ENCODE measurements around the gene NADK.
"Not testable (repeated sequence)": the region's sequence is repeated elsewhere in the genome, so short reads cannot be mapped to it uniquely, and the experiment has no call there.

The NADK gene

DNA sequence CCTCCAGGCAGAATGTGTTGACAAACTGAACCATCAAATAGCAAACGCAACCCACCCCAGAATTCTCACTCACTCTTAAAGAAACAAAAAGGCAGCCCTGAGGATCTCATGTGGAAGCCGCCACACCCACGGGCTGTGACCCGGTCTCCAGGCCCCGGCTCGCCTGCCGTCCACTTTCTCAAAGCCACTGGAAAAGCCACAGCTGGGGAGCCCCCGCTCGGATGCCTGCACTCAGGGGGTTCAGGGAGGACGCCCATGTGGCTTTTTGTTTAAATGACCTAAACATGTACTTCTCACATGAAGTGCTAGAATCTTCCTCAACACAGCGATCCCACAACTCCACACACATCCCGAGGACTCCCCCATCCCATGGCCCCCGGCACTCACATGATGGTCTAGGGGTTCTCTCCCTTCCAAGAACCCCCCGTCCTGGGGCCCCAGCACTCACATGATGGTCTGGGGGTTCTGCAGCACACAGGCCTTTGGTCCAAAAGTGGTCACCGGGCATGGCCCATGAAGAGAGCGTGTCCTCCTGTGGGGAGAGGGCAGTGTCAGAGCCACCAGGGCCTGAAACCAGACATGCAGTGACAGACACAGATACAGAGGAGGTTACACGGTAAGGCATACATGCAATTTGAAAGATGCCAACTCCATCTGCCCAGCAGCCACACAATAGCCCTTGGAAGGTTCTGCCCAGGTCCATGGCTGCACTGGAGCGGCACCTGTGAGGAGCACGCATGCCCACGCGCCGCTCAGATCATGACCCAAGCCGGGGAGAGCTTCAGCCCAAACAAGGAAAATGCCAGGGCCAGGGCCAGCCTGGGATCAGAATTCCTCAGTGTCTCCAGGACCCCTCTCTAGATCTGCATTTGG, 16.5 kb downstream of the NADK start:
- no peak for DNase-seq

GRCh38 chr1:1760715-1761114, 17.6 kb downstream of the NADK start:
- no peak for DNase-seq

DNA sequence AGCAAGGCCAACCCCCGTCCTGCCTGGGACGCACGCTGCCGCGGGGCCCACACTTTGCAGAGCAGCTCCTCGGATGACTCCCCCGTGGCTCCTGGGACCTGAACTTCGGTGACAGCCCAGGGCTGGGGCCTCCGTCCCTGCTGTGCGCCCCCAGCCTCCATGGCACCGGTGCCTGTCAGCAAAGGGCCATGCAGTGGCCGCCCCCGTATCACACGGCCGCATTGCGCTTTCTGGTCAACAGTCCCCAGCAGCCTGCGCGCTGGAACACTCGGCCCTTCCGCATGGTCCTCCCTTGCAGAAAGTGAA, 18.0 kb downstream of the NADK start:
- DNase-seq: no peak

- no peak for DNase-seq
These were observed 18.6 kb downstream of the NADK start for GRCh38 chr1:1759456-1760344.

GRCh38 chr1:1758692-1759455, 19.4 kb downstream of the NADK start:
- DNase-seq: no peak

GRCh38 chr1:1758059-1758621, 20.1 kb downstream of the NADK start:
- DNase-seq: no peak

- no peak for DNase-seq
These were observed 20.7 kb downstream of the NADK start for GRCh38 chr1:1757422-1758058.

DNA sequence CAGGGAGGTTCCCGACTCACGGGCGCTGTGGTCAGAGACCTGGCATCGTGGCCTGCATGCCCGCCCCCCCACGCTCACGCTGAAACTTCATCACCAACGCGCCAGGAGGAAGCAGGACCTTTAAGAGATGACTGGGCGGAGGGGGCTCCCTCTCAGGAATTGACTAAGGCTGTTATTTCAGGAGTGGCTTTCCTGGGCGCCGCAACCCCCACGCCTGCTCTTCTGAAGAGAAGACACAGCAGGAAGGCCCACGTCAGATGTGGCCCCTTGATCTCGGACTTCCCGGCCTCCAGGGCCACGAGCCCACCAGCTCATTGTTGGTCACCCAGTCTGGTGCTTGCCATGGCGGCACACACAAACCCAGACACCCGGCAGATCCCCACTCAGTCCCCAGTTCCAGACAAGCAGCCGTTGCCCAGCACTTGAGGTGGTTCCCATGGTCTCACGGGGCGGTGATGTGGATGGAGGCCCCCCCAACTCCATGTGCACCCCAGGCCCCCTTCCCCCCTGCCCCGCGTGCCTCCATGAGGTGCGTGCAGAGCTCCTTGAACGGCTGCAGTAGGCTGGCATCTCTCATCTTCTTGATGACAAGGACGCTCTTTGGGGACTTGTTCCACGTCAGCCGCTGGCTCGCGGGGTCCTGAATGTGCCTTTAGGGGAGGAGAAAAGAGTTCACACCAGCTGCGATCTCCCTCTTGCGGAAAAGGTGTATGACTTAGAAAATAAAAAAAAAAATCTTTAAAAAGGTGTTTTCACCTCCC, 21.4 kb downstream of the NADK start:
- no peak for DNase-seq

DNA sequence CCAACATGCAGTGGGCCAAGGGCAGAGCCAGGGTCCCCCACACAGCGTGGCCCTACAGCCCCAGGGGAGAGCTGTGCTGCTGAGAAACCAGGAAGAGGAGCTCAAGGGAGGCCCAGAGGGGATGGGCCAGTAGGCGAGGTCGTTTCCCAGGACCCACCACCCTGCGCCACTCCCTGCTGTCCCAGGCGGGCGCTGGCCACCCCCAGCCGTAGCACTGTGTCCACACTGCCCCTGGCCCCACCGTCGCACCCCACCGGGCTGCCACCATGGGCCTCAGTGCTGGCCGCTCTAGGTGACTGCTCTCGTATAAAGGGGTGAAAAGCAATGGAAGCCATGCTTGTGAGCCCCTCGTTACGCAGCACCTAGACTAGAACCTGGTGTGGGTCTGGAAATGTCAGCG, 22.4 kb downstream of the NADK start:
- DNase-seq: no peak

DNA sequence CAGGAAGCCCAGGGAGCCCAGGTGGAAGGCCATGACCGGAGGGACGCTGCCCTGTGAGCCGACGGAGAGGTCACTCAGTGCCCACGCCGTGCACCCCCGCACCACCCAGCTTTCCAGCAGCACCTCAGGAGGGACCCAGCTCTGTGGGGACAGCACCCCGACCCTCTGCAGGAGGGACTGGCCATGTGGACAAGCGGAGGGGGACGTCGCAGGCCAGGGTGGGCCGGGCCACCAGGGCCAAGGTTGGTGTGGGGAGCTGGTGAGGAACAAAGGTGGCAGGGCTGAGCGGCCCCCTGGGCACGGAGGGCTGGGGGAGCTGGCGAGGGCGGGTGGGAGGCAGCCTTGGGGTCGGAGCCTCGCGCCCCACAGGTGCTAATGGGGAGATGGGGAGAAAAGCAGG, 22.8 kb downstream of the NADK start:
- no peak for DNase-seq

- DNase-seq: no peak
These were observed 24.0 kb downstream of the NADK start for GRCh38 chr1:1754051-1754815.

- DNase-seq: no peak
These were observed 24.7 kb downstream of the NADK start for GRCh38 chr1:1753607-1754005.

- no peak for DNase-seq
These were observed 25.3 kb downstream of the NADK start for GRCh38 chr1:1752636-1753606.

- DNase-seq: no peak
These were observed 26.1 kb downstream of the NADK start for GRCh38 chr1:1752190-1752589.

- not testable (repeated sequence) for DNase-seq
These were observed 28.3 kb downstream of the NADK start for GRCh38 chr1:1749941-1750340.

DNA sequence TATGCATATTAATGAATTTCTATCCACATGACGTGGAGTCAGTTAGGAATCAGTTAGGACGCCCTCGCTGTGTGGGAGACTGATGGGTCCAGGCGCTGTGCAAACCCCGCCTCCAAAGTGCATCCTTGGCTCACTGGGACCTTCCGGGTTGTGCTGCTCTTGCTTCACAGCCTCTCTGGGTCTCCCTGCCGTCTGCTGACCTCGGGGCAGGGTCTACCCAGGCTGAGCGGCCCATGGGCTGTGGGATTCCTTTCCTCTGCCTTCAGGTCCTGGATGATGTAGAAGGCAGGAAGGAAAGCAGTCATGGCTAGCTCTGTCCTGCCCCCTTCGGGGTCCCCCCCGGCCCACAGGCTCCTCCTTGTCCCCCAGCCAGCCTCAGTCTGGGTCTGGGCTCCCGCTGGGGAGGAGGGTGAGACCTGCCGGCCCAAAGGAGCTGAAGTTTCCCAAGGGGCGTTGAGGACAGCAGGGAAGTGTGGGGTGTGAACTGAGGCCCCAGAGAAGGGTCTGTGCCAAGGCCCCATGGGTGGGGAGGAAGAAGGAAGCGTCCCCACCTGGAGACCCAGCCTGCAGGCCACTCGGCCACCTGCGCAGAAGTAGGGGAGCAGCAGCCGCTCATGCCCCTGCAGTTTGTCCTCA, 29.5 kb downstream of the NADK start:
- no peak for DNase-seq

- DNase-seq: not testable (repeated sequence)
These were observed 31.7 kb downstream of the NADK start for GRCh38 chr1:1746566-1746909.

- not testable (repeated sequence) for DNase-seq
These were observed 32.4 kb downstream of the NADK start for GRCh38 chr1:1745651-1746565.
